Measurements from ENCODE around the gene UQCC2.

DNA sequence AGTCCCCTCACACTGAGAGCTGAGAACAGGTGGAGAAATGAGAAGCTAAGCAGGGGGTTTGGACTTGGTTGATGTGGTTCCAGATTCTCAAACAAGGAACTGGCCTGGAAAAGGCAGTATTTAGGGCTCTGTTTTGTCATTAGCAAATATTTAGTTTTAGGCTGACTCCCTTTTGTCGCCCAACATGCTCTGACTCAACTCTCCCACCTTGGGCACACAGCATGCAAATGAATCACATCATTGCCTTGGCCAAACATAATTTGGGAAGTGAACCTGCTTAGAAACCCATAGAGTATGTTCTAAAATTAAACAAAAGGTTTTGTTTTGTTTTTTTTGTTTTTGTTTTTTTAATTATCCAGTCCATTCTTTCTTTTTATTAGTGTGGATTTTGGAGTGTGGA lies 9.5 kb upstream of the UQCC2 start:
- TF ChIP-seq, protein P1, sequence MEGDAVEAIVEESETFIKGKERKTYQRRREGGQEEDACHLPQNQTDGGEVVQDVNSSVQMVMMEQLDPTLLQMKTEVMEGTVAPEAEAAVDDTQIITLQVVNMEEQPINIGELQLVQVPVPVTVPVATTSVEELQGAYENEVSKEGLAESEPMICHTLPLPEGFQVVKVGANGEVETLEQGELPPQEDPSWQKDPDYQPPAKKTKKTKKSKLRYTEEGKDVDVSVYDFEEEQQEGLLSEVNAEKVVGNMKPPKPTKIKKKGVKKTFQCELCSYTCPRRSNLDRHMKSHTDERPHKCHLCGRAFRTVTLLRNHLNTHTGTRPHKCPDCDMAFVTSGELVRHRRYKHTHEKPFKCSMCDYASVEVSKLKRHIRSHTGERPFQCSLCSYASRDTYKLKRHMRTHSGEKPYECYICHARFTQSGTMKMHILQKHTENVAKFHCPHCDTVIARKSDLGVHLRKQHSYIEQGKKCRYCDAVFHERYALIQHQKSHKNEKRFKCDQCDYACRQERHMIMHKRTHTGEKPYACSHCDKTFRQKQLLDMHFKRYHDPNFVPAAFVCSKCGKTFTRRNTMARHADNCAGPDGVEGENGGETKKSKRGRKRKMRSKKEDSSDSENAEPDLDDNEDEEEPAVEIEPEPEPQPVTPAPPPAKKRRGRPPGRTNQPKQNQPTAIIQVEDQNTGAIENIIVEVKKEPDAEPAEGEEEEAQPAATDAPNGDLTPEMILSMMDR (IDR thresholded peaks at IDR 0.05), result no peak
- no peak for TF ChIP-seq EZH2 (IDR thresholded peaks at IDR 0.05; ENCODE audit: borderline replicate concordance, insufficient read depth, low read depth, low read length, poor library complexity, severe bottlenecking)

Data from B cell (primary cell).